PC-9 (cell line): ENCODE results near the gene TK2. TPM values are rescaled to one million over a fixed set of nuclear protein-coding genes. Genes with fewer than 3 reads are reported as not detected.

Experiments used
- BruUV-seq: library from RNA; stranded (reverse); fragments of 400-500 nt; replicated peaks from 2 replicates; lab custom pipeline; 2021; lab: Mats Ljungman, UMichigan
- CTCF ChIA-PET: fragments of 300-600 bp; sonication (Branson Sonifier 250); formaldehyde crosslinking; loops from one replicate; lab custom pipeline; 2022; ENCODE audit warnings: antibody characterized with exemption; lab: Charles Lee
- POLR2A ChIA-PET: fragments of 300-600 bp; sonication (Branson Sonifier 250); formaldehyde crosslinking; loops from one replicate; lab custom pipeline; 2022; ENCODE audit warnings: antibody characterized with exemption; ENCODE audit not compliant: unreplicated experiment; lab: Charles Lee
- DNase-seq, 2 experiments: peaks; one replicate each; pipeline versions ENCODE4 v3.0.0 to v3.0.0-alpha.2; 2015 to 2022; ENCODE audit warnings: mixed read lengths in 1 of 2
- H2AFZ ChIP-seq: fragments of 200-600 bp; sonication (generic); 2 replicates; pipeline ENCODE4 v1.8.1; 2017; ENCODE audit warnings: antibody characterized with exemption
- H3F3A ChIP-seq: fragments of 200-600 bp; sonication (generic); 2 replicates; pipeline ENCODE4 v1.8.1; 2017; ENCODE audit warnings: antibody characterized with exemption, mild to moderate bottlenecking, low read depth; ENCODE audit not compliant: insufficient read depth
- H3K27ac ChIP-seq: fragments of 200-600 bp; sonication (generic); 2 replicates; pipeline ENCODE4 v1.6.1; 2016; ENCODE audit warnings: mixed run types
- H3K27me3 ChIP-seq: fragments of 200-600 bp; sonication (generic); 2 replicates; pipeline ENCODE4 v1.6.1; 2016; ENCODE audit warnings: low read depth, mixed run types; ENCODE audit not compliant: insufficient read depth
- H3K36me3 ChIP-seq: fragments of 200-600 bp; sonication (generic); 2 replicates; pipeline ENCODE4 v1.6.1; 2016; ENCODE audit warnings: low read depth, mixed run types
- H3K4me1 ChIP-seq: fragments of 200-600 bp; sonication (generic); replicated peaks from 2 replicates; pipeline ENCODE4 v1.6.1; 2016; ENCODE audit warnings: mixed run types; ENCODE audit not compliant: insufficient read depth
- H3K4me2 ChIP-seq: fragments of 200-600 bp; sonication (generic); 2 replicates; pipeline ENCODE4 v1.6.1; 2017; ENCODE audit warnings: mixed run types
- H3K4me3 ChIP-seq: fragments of 200-600 bp; sonication (generic); 2 replicates; pipeline ENCODE4 v1.6.1; 2016; ENCODE audit warnings: mixed run types
- H3K79me2 ChIP-seq: fragments of 200-600 bp; sonication (generic); 2 replicates; pipeline ENCODE4 v1.6.1; 2017; ENCODE audit warnings: low read depth, mixed run types
- H3K9me2 ChIP-seq: fragments of 200-600 bp; sonication (generic); 2 replicates; pipeline ENCODE4 v1.8.1; 2017; ENCODE audit warnings: mild to moderate bottlenecking; ENCODE audit not compliant: insufficient read depth
- H3K9me3 ChIP-seq: fragments of 200-600 bp; sonication (generic); 2 replicates; pipeline ENCODE4 v1.8.1; 2016; ENCODE audit warnings: low read depth; ENCODE audit not compliant: insufficient read depth
- H4K20me1 ChIP-seq: fragments of 200-600 bp; sonication (generic); 2 replicates; pipeline ENCODE4 v1.8.1; 2017; ENCODE audit not compliant: insufficient read depth
- EZH2 ChIP-seq: fragments of 200-600 bp; sonication (generic); IDR thresholded peaks from 2 replicates; pipeline ENCODE4 v1.8.0; 2017; ENCODE audit warnings: antibody characterized with exemption, low read depth
- intact Hi-C: fragments of 100-400 bp; cut with micrococcal nuclease; formaldehyde crosslinking; loops from one replicate; pipeline ENCODE4 v1.10.0; 2022; ENCODE audit not compliant: unreplicated experiment
- total RNA-seq: library from RNA; stranded (reverse); gene quantifications from 2 replicates; pipeline ENCODE4 v1.2.3, GENCODE V29; 2021
- TF ChIP-seq, protein P1 (sequence below): fragments of 200-600 bp; sonication (generic); conservative IDR thresholded peaks from 2 replicates; pipeline ENCODE4 v1.6.1; 2017; ENCODE audit warnings: mixed run types, antibody characterized with exemption, mild to moderate bottlenecking, moderate library complexity

The TK2 gene
- total RNA-seq, 1 experiment from 2014 or later, result 20.1 TPM

DNA sequence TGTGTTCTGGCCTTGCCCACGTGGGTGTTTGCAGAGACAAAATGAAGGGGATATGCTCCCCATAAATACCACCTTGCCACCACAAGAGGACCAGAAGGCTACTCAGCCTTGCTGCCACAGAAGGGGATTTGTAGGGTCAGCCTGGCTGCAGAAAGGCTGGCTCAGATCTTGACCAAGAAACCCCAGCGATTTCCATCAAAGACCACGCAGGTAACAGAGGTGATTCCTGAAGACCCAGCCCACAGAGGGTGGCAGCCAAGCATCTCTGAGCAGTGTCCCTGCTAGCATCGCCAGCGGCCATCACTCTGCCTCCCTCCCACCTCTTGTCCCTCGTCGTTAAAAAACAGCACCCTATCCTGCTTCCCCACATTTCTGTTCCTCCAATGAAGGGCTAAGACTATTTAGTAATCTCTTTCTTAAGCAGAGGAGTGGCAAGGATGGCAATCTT, 68.0 kb downstream of the TK2 start:
- intact Hi-C loops, result loop anchor here (5.0 kb wide), 1 partner anchor 205 kb away; no protein-coding TSS in a partner anchor
- peaks cover 53% of the 10 kb centered on the region for H3K4me1 ChIP-seq
- no peaks in the 10 kb centered on the region for H3K36me3 ChIP-seq
- no peak overlapping the region for H3K4me2 ChIP-seq
- H3K27ac ChIP-seq, result no peak overlapping the region
- ChIA-PET CTCF (interaction anchor here (0.5 to 1.0 kb wide), 2 partner anchors 21 to 76 kb away, joined by 3 to 5 read pairs; no protein-coding TSS in a partner anchor), POLR2A (no interaction called here)
- no peak for TF ChIP-seq EZH2
- TF ChIP-seq, protein P1, sequence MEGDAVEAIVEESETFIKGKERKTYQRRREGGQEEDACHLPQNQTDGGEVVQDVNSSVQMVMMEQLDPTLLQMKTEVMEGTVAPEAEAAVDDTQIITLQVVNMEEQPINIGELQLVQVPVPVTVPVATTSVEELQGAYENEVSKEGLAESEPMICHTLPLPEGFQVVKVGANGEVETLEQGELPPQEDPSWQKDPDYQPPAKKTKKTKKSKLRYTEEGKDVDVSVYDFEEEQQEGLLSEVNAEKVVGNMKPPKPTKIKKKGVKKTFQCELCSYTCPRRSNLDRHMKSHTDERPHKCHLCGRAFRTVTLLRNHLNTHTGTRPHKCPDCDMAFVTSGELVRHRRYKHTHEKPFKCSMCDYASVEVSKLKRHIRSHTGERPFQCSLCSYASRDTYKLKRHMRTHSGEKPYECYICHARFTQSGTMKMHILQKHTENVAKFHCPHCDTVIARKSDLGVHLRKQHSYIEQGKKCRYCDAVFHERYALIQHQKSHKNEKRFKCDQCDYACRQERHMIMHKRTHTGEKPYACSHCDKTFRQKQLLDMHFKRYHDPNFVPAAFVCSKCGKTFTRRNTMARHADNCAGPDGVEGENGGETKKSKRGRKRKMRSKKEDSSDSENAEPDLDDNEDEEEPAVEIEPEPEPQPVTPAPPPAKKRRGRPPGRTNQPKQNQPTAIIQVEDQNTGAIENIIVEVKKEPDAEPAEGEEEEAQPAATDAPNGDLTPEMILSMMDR, result no peak
- DNase-seq, result no peak
- BruUV-seq, result no TSS peak
- H3K27me3 ChIP-seq, result no peaks in the 10 kb centered on the region
- H3K9me2 ChIP-seq, result no peaks in the 10 kb centered on the region
- no peak overlapping the region for H2AFZ ChIP-seq
- no peak overlapping the region for H3K4me3 ChIP-seq
- no peaks in the 10 kb centered on the region for H3K9me3 ChIP-seq
- no peaks in the 10 kb centered on the region for H3K79me2 ChIP-seq
- peaks cover 23% of the 10 kb centered on the region for H3F3A ChIP-seq
- H4K20me1 ChIP-seq, result no peaks in the 10 kb centered on the region

DNA sequence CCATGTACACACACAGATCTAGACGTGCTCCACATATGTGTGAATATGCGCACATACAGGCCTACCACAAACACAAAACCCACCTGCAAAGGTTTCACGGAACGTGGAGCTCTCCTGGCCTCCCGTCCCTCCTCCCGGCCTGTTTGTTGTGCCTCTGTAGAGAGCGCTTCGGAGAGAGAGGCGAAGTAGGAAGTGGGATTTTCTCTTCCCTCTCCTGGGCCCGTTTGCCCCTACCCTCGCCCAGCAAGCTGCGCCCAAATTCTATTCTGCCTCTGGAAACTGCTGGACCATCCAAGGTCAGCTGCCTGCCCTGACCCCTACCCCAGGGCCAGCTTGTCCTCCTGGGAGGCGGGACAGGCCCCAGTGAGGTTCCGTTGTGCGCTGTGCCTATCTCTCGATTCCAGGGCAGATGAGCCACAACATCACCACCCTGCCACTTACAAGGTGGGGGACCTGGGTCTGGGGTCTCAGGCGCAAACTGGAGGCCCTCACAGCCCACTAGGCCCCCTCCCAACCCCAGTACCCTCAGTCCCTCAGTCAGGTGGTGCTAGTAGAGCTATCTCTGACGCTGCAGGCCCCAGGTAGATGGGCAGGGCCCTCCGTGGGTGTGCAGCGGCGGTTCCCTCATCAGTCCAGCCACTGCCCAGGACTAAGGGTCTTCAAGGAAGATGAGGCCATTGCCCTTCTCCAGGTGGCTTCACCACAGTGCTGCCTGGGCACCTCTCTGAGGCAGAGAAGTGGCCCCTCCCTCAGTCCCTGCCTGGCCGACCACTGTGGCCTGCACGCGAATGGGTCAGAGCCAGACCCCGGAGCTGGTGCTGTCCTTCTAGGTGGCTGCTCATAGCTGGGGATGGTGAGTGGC, 68.6 kb downstream of the TK2 start:
- Histone ChIP-seq H3F3A (peaks cover 16% of the 10 kb centered on the region; the same call in 1 of the 2 replicates), H4K20me1 (no peaks in the 10 kb centered on the region), H3K36me3 (no peaks in the 10 kb centered on the region), H3K4me2 (no peak overlapping the region), H3K4me1 (peaks cover 46% of the 10 kb centered on the region), H3K9me3 (no peaks in the 10 kb centered on the region), H3K4me3 (no peak overlapping the region), H3K9me2 (no peaks in the 10 kb centered on the region), H3K27ac (no peak overlapping the region), H3K27me3 (no peaks in the 10 kb centered on the region), H3K79me2 (no peaks in the 10 kb centered on the region), H2AFZ (no peak overlapping the region)
- BruUV-seq, result no TSS peak
- TF ChIP-seq EZH2, result no peak
- CTCF ChIA-PET, result interaction anchor here (0.5 kb wide), 1 partner anchor 21 kb away, joined by 3 read pairs; no protein-coding TSS in a partner anchor
- POLR2A ChIA-PET, result no interaction called here
- no peak for DNase-seq
- intact Hi-C loops, result loop anchor here (5.0 kb wide), 1 partner anchor 204 kb away; no protein-coding TSS in a partner anchor

DNA sequence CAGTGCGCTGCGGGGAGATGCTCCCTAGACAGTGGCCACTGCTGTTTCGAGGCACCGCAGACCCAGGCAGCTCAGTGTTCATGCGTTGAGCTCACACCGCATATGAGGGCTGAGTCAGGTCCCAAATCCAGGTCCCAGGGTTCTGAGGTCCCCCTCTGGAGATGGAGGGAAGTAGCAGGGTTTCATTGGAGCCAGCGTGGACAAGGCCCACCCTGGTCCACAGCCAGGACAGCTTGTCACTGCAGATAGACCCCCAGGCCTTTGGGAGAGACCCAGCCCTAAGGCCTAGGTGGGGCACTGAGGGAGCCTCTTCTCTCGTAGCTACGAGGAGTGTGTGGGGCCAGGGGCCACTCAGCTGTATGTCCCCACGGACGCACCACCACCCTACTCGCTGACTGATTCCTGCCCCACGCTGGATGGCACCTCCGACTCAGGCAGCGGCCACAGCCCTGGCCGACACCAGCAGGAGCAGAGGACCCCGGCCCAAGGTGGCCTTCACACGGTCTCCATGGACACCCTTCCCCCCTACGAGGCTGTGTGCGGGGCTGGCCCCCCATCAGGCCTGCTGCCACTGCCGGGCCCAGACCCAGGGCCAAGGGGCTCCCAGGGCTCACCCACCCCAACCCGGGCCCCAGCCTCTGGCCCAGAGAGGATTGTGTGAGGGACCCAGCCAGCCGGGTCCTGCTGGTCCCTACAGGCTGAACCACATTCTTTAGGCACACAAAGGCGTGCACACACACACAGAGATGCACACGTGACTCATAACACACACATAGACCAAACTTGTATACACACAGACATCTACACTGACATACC, 69.4 kb downstream of the TK2 start:
- H3K27ac ChIP-seq, result no peak overlapping the region
- H3K4me1 ChIP-seq, result peaks cover 41% of the 10 kb centered on the region
- no TSS peak for BruUV-seq
- no peak overlapping the region for H3K4me2 ChIP-seq
- H3K9me2 ChIP-seq, result no peaks in the 10 kb centered on the region
- no peak overlapping the region for H3K4me3 ChIP-seq
- DNase-seq, result peak; percentile 23 to 44
- POLR2A ChIA-PET, result no interaction called here
- H3K27me3 ChIP-seq, result no peaks in the 10 kb centered on the region
- H3F3A ChIP-seq, result peaks cover 14% of the 10 kb centered on the region
- no peaks in the 10 kb centered on the region for H4K20me1 ChIP-seq
- H2AFZ ChIP-seq, result no peak overlapping the region
- intact Hi-C loops, result loop anchor here (5.0 kb wide), 1 partner anchor 203 kb away; no protein-coding TSS in a partner anchor
- no peaks in the 10 kb centered on the region for H3K36me3 ChIP-seq
- CTCF ChIA-PET, result no interaction called here
- H3K9me3 ChIP-seq, result no peaks in the 10 kb centered on the region
- H3K79me2 ChIP-seq, result no peaks in the 10 kb centered on the region
- TF ChIP-seq, protein P1, result no peak
- TF ChIP-seq EZH2, result no peak
